ENCODE measurements around the gene CPD. TPM values are rescaled to one million over a fixed set of nuclear protein-coding genes. Genes with fewer than 3 reads are reported as not detected.
A peak's percentile ranks its signal among the peaks of the same experiment; 100 is the strongest.

The CPD gene
- total RNA-seq, 2 donors from 2014 or later: 56.5 to 89.5 TPM

- TF ChIP-seq, protein P1, sequence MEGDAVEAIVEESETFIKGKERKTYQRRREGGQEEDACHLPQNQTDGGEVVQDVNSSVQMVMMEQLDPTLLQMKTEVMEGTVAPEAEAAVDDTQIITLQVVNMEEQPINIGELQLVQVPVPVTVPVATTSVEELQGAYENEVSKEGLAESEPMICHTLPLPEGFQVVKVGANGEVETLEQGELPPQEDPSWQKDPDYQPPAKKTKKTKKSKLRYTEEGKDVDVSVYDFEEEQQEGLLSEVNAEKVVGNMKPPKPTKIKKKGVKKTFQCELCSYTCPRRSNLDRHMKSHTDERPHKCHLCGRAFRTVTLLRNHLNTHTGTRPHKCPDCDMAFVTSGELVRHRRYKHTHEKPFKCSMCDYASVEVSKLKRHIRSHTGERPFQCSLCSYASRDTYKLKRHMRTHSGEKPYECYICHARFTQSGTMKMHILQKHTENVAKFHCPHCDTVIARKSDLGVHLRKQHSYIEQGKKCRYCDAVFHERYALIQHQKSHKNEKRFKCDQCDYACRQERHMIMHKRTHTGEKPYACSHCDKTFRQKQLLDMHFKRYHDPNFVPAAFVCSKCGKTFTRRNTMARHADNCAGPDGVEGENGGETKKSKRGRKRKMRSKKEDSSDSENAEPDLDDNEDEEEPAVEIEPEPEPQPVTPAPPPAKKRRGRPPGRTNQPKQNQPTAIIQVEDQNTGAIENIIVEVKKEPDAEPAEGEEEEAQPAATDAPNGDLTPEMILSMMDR (IDR thresholded peaks at IDR 0.05): no peak
- H3K27me3 ChIP-seq: no peaks in the 10 kb centered on the region
- DNase-seq: no peak
Measured at GRCh38 chr17:30368912-30369720, 9.6 kb upstream of the CPD start.

DNA sequence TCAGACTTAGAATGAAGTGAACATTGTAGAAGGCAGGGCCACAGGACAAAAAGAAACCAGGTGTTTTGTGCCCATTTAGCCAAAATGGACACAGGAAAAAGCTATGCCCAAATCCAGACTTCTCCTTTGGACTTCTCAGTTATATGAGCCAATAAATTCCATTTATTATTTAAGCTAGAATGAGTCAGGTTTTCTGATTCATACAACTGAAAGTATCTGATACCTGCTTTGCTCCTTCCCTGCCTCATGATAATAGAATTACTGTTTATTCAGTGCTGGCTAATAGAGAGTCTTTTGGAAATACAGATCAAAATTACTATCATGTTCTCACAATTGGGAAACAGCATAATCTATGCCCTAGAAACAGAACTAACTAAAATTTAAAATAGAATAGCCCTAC is 8.7 kb upstream of the CPD start:
- Histone ChIP-seq H3K4me1 (no peaks in the 10 kb centered on the region), H3K9ac (ENCODE audit: low read depth in 2 of 2, low read length in 2 of 2) (no peak overlapping the region), H3K4me3 (no peak overlapping the region), H3K36me3 (no peaks in the 10 kb centered on the region), H3K9me3 (no peaks in the 10 kb centered on the region), H3K27me3 (no peaks in the 10 kb centered on the region), H3K27ac (no peak overlapping the region)
- no peak for DNase-seq
- intact Hi-C loops (cut with DNase I): no loop called here
- TF ChIP-seq, protein P1 (IDR thresholded peaks at IDR 0.05): no peak

More at GRCh38 chr17:30368912-30369720, 9.6 kb upstream of the CPD start:
- intact Hi-C loops (cut with DNase I): no loop called here
- H3K4me1 ChIP-seq: no peaks in the 10 kb centered on the region
- H3K9ac ChIP-seq (ENCODE audit: low read depth in 2 of 2, low read length in 2 of 2): no peak overlapping the region
- no peak overlapping the region for H3K4me3 ChIP-seq
- H3K27ac ChIP-seq: no peak overlapping the region
- no peaks in the 10 kb centered on the region for H3K36me3 ChIP-seq
- no peaks in the 10 kb centered on the region for H3K9me3 ChIP-seq

DNA sequence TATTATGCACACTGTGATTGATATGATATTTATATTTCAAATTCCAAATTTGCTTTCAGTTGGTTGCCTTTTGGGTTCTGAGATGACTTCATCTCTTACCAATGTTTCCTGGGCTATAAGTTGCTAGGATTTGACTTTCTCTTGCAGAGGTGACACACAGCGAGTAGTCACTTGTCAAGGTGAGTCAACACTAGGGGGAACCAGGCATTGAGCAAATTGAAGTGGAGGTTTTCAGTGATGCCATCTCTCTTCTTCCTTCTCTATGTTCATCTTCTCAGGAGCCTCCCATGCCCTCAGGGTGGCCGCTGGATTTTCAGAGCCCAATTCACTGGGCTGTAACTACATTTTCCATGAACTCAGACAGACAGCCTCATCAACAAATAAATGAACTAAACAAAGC is 6.0 kb upstream of the CPD start:
- TF ChIP-seq, protein P1 (IDR thresholded peaks at IDR 0.05): no peak
- Histone ChIP-seq H3K27me3 (no peaks in the 10 kb centered on the region), H3K9ac (ENCODE audit: low read depth in 2 of 2, low read length in 2 of 2) (no peak overlapping the region), H3K4me1 (no peaks in the 10 kb centered on the region), H3K27ac (no peak overlapping the region), H3K36me3 (no peaks in the 10 kb centered on the region), H3K4me3 (no peak overlapping the region), H3K9me3 (no peaks in the 10 kb centered on the region)
- intact Hi-C loops (cut with DNase I): no loop called here
- no peak for DNase-seq

GRCh38 chr17:30375661-30376060 is 3.1 kb upstream of the CPD start:
- DNase-seq: no peak
- H3K36me3 ChIP-seq: no peaks in the 10 kb centered on the region

GRCh38 chr17:30376621-30377452 is 1.9 kb upstream of the CPD start:
- H3K36me3 ChIP-seq: no peaks in the 10 kb centered on the region
- peaks cover 4% of the 10 kb centered on the region for H3K4me1 ChIP-seq
- peak overlapping the region; percentile 48 for H3K27ac ChIP-seq
- no peaks in the 10 kb centered on the region for H3K27me3 ChIP-seq
- peak; percentile 34 for DNase-seq
- TF ChIP-seq, protein P1 (IDR thresholded peaks at IDR 0.05): no peak
- no peak overlapping the region for H3K4me3 ChIP-seq
- H3K9me3 ChIP-seq: no peaks in the 10 kb centered on the region
- intact Hi-C loops (cut with DNase I): no loop called here
- H3K9ac ChIP-seq (ENCODE audit: low read depth in 2 of 2, low read length in 2 of 2): no peak overlapping the region

More at GRCh38 chr17:30375661-30376060, 3.1 kb upstream of the CPD start:
- Histone ChIP-seq H3K9ac (ENCODE audit: low read depth in 2 of 2, low read length in 2 of 2) (no peak overlapping the region), H3K9me3 (no peaks in the 10 kb centered on the region), H3K27me3 (no peaks in the 10 kb centered on the region), H3K4me3 (no peak overlapping the region), H3K4me1 (peaks cover 3% of the 10 kb centered on the region), H3K27ac (no peak overlapping the region)
- intact Hi-C loops (cut with DNase I): no loop called here
- TF ChIP-seq, protein P1 (IDR thresholded peaks at IDR 0.05): no peak
